ENCODE measurements around the gene CYP2R1. TPM values are rescaled to one million over a fixed set of nuclear protein-coding genes. Genes with fewer than 3 reads are reported as not detected.

Gene CYP2R1
- total and polyA plus RNA-seq, 2 of the 13 experiments (the other 11 are each of a cell fraction or from before 2014, with no cell fraction given) = 0.59 to 0.60 TPM

- no TSS peak for BruUV-seq (replicated peaks)
- POLR2A ChIA-PET = no interaction called here
- Histone ChIP-seq H3K27ac (ENCODE audit: extremely low read length, insufficient read depth, low read length) (no peak overlapping the region), H4K20me1 (ENCODE audit: insufficient read depth, low read length) (no peaks in the 10 kb centered on the region), H3K9ac (ENCODE audit: insufficient read depth, low read depth, low read length) (no peak overlapping the region), H3K9me3 (ENCODE audit: low read length) (no peaks in the 10 kb centered on the region), H2AFZ (ENCODE audit: low read length) (no peak overlapping the region), H3K79me2 (ENCODE audit: insufficient read depth, low read length) (no peaks in the 10 kb centered on the region), H3K4me3 (replicated peaks in 1 of 3; ENCODE audit: insufficient read depth in 1 of 3, low read depth in 2 of 3, low read length in 3 of 3) (no peak overlapping the region), H3K4me1 (ENCODE audit: insufficient read depth, low read length) (peaks cover 12% of the 10 kb centered on the region), H3K36me3 (replicated peaks in 1 of 2; ENCODE audit: control insufficient read depth in 1 of 2, insufficient read depth in 2 of 2, low read length in 2 of 2) (peaks cover 4 to 5% of the 10 kb centered on the region in 2 experiments; a peak in 3 of 5 replicates), H3K27me3 (ENCODE audit: control insufficient read depth in 1 of 2, insufficient read depth in 2 of 2, low read length in 2 of 2) (no peaks in the 10 kb centered on the region), H3K4me2 (ENCODE audit: low read depth, low read length) (no peak overlapping the region)
- in situ Hi-C loops (cut with HindIII; ENCODE audit: extremely low pct_ligation_motif_present, low pct_unique_long_range_greater_than_20kb) (no loop called here), intact Hi-C loops (cut with micrococcal nuclease; ENCODE audit: unreplicated experiment) (no loop called here)
- CTCF ChIA-PET (ENCODE audit: low intra/inter-chr PET ratio, low total read pairs) = no interaction called here
- ATAC-seq (no peak), DNase-seq (ENCODE audit: low spot score) (no peak), FAIRE-seq (no peak)
- TF ChIP-seq MTF1 (CRISPR knock-in tag; IDR thresholded peaks at IDR 0.05) = no peak
- TF ChIP-seq MAFK (conservative IDR thresholded peaks at IDR 0.05 in 1 of 2, IDR thresholded peaks at IDR 0.05 in 1 of 2; ENCODE audit: low read length in 2 of 2) = peak; percentile 33 to 63; a peak in 3 of 4 replicates
- no peak for TF ChIP-seq TCF7 (IDR thresholded peaks at IDR 0.05; ENCODE audit: low read depth)
- TF ChIP-seq MAFF (IDR thresholded peaks at IDR 0.05; ENCODE audit: low read depth, low read length) = peak; percentile 34; the same call in 1 of the 2 replicates
- WGBS (ENCODE audit: low lambda C conversion rate) = 98% methylated on average over 2 of the region's 2 CpGs
Measured at GRCh38 chr11:14860511-14860910, 31.5 kb downstream of the CYP2R1 start.

- no TSS peak for BruUV-seq (replicated peaks)
- CTCF ChIA-PET (ENCODE audit: low intra/inter-chr PET ratio, low total read pairs) = no interaction called here
Measured at GRCh38 chr11:14858404-14858803, 33.6 kb downstream of the CYP2R1 start.

More at GRCh38 chr11:14858404-14858803, 33.6 kb downstream of the CYP2R1 start:
- TF ChIP-seq MYPOP (CRISPR knock-in tag; IDR thresholded peaks at IDR 0.05) (no peak), MTF2 (CRISPR knock-in tag; IDR thresholded peaks at IDR 0.05; ENCODE audit: borderline replicate concordance) (no peak), ETS1 (CRISPR knock-in tag; IDR thresholded peaks at IDR 0.05) (no peak), XBP1 (CRISPR knock-in tag; IDR thresholded peaks at IDR 0.05) (no peak), SOX13 (IDR thresholded peaks at IDR 0.05) (no peak), SOX13 (CRISPR knock-in tag; conservative IDR thresholded peaks at IDR 0.05 in 1 of 2, IDR thresholded peaks at IDR 0.05 in 1 of 2) (no peak), ZNF33B (CRISPR knock-in tag; IDR thresholded peaks at IDR 0.05) (no peak), ZNF383 (CRISPR knock-in tag; IDR thresholded peaks at IDR 0.05; ENCODE audit: borderline replicate concordance) (no peak), TERF1 (CRISPR knock-in tag; IDR thresholded peaks at IDR 0.05) (no peak), FOXK1 (CRISPR knock-in tag; IDR thresholded peaks at IDR 0.05; ENCODE audit: borderline replicate concordance, low read depth) (no peak), SPEN (CRISPR knock-in tag; IDR thresholded peaks at IDR 0.05; ENCODE audit: low read depth) (no peak), SMARCC2 (IDR thresholded peaks at IDR 0.05) (no peak)
- Histone ChIP-seq H4K20me1 (ENCODE audit: insufficient read depth, low read length) (no peaks in the 10 kb centered on the region), H3K79me2 (ENCODE audit: insufficient read depth, low read length) (no peaks in the 10 kb centered on the region), H3K36me3 (replicated peaks in 1 of 2; ENCODE audit: control insufficient read depth in 1 of 2, insufficient read depth in 2 of 2, low read length in 2 of 2) (peaks cover 3 to 4% of the 10 kb centered on the region in 2 experiments; a peak in 1 of 5 replicates), H3K9me3 (ENCODE audit: low read length) (no peaks in the 10 kb centered on the region), H3K4me3 (replicated peaks in 1 of 3; ENCODE audit: insufficient read depth in 1 of 3, low read depth in 2 of 3, low read length in 3 of 3) (no peak overlapping the region), H2AFZ (ENCODE audit: low read length) (no peak overlapping the region), H3K4me1 (ENCODE audit: insufficient read depth, low read length) (peaks cover 12% of the 10 kb centered on the region), H3K27ac (ENCODE audit: extremely low read length, insufficient read depth, low read length) (no peak overlapping the region), H3K27me3 (ENCODE audit: control insufficient read depth in 1 of 2, insufficient read depth in 2 of 2, low read length in 2 of 2) (no peaks in the 10 kb centered on the region), H3K4me2 (ENCODE audit: low read depth, low read length) (no peak overlapping the region), H3K9ac (ENCODE audit: insufficient read depth, low read depth, low read length) (no peak overlapping the region)
- ATAC-seq = no peak
- intact Hi-C loops (cut with micrococcal nuclease; ENCODE audit: unreplicated experiment) (no loop called here), in situ Hi-C loops (cut with HindIII; ENCODE audit: extremely low pct_ligation_motif_present, low pct_unique_long_range_greater_than_20kb) (no loop called here)
- FAIRE-seq = no peak
- POLR2A ChIA-PET = no interaction called here
- no peak for DNase-seq (ENCODE audit: low spot score)
- WGBS (ENCODE audit: low lambda C conversion rate) = 96% methylated on average over 1 of the region's 1 CpG

Measured in HepG2 (cell line).